HepG2 (cell line): Measurements from ENCODE around the gene NAB1. TPM values are rescaled to one million over a fixed set of nuclear protein-coding genes. Genes with fewer than 3 reads are reported as not detected.

Experiments
- ATAC-seq: fragments of 200-7000 bp; cut with Tn5 transposase; 3 replicates; pipeline ENCODE4 v1.9.1; 2020; ENCODE audit warnings: mild to moderate bottlenecking, moderate library complexity
- BruUV-seq: library from RNA; stranded (reverse); fragments of 400-500 nt; replicated peaks from 2 replicates; lab custom pipeline; 2021; lab: Mats Ljungman, UMichigan
- CTCF ChIA-PET: fragments of 300-600 bp; formaldehyde crosslinking; extraction: SDS; loops from one replicate; lab custom pipeline; 2021; ENCODE audit warnings: low total read pairs, inconsistent platforms, low intra/inter-chr PET ratio; lab: Yijun Ruan, JAX
- POLR2A ChIA-PET: fragments of 350-600 bp; sonication (Branson Sonifier 250); formaldehyde crosslinking; loops from one replicate; lab custom pipeline; 2020; ENCODE audit warnings: antibody characterized with exemption, inconsistent platforms; lab: Yijun Ruan, JAX
- DNase-seq: peaks from one replicate; pipeline ENCODE4 v3.0.0-alpha.2; 2015; ENCODE audit warnings: low spot score
- FAIRE-seq: peaks from 3 replicates; lab custom pipeline; 2011; peaks lifted over from hg19 to GRCh38; lab: Jason Lieb, UNC
- H2AFZ ChIP-seq: one replicate; pipeline ENCODE4 v1.6.1; 2011; ENCODE audit warnings: low read length, inconsistent platforms
- H3K27ac ChIP-seq: fragments of 300-600 bp; 3 replicates; pipeline ENCODE4 v1.8.0; 2011; ENCODE audit warnings: mixed run types, mild to moderate bottlenecking, mixed read lengths, low read length, inconsistent platforms; ENCODE audit not compliant: insufficient read depth; ENCODE audit errors: extremely low read length
- H3K27me3 ChIP-seq, 2 experiments: fragments of 200-600 bp in 1 of 2; 2 replicates in 1 of 2; 3 replicates in 1 of 2; pipeline versions ENCODE4 v1.6.0 to v1.8.0; 2011; ENCODE audit warnings: low read length in 2 of 2, mild to moderate bottlenecking in 2 of 2, moderate library complexity in 2 of 2, inconsistent platforms in 1 of 2; ENCODE audit not compliant: insufficient read depth in 2 of 2, control insufficient read depth in 1 of 2
- H3K36me3 ChIP-seq, 2 experiments: fragments of 200-600 bp in 1 of 2; replicated peaks in 1 of 2; 2 replicates in 1 of 2; 3 replicates in 1 of 2; pipeline versions ENCODE4 v1.5.1 to v1.8.0; 2011; ENCODE audit warnings: low read length in 2 of 2, inconsistent platforms in 1 of 2; ENCODE audit not compliant: insufficient read depth in 2 of 2, control insufficient read depth in 1 of 2
- H3K4me1 ChIP-seq: 2 replicates; pipeline ENCODE4 v1.5.1; 2012; ENCODE audit warnings: low read length, inconsistent platforms; ENCODE audit not compliant: insufficient read depth
- H3K4me2 ChIP-seq: 2 replicates; pipeline ENCODE4 v1.6.0; 2011; ENCODE audit warnings: low read depth, low read length, inconsistent platforms
- H3K4me3 ChIP-seq, 3 experiments: fragments of 200-600 bp in 1 of 3; sonication (generic), shearing (Covaris generic) in 1 of 3; replicated peaks in 1 of 3; 2 replicates each; pipeline ENCODE4 v1.5.1; 2011 to 2016; ENCODE audit warnings: low read length in 3 of 3, inconsistent platforms in 2 of 3, low read depth in 2 of 3, mild to moderate bottlenecking in 2 of 3, control low read depth in 1 of 3, mixed read lengths in 1 of 3; ENCODE audit not compliant: insufficient read depth in 1 of 3
- H3K79me2 ChIP-seq: one replicate; pipeline ENCODE4 v1.6.1; 2011; ENCODE audit warnings: low read length, inconsistent platforms; ENCODE audit not compliant: insufficient read depth
- H3K9ac ChIP-seq: 2 replicates; pipeline ENCODE4 v1.6.0; 2011; ENCODE audit warnings: mild to moderate bottlenecking, low read depth, low read length, inconsistent platforms; ENCODE audit not compliant: insufficient read depth
- H3K9me3 ChIP-seq: 2 replicates; pipeline ENCODE4 v1.5.1; 2012; ENCODE audit warnings: mild to moderate bottlenecking, low read length
- H4K20me1 ChIP-seq: 2 replicates; pipeline ENCODE4 v1.6.0; 2011; ENCODE audit warnings: inconsistent platforms, mild to moderate bottlenecking, low read length, moderate library complexity; ENCODE audit not compliant: insufficient read depth
- ASH2L ChIP-seq: fragments of 300-600, 200-600 bp; sonication (generic); IDR thresholded peaks from 2 replicates; pipeline ENCODE4 v1.7.0; 2017; ENCODE audit warnings: low read depth, mild to moderate bottlenecking, moderate library complexity, mixed read lengths, low read length; ENCODE audit not compliant: insufficient read length
- ATF6 ChIP-seq: sonication (generic); formaldehyde crosslinking; conservative IDR thresholded peaks from 2 replicates; pipeline ENCODE4 v1.4.0; 2020; ENCODE audit warnings: missing genetic modification reagents
- ETV6 ChIP-seq: sonication (generic); formaldehyde crosslinking; conservative IDR thresholded peaks from 2 replicates; pipeline ENCODE4 v1.4.0; 2020; ENCODE audit warnings: missing genetic modification reagents
- GZF1 ChIP-seq: sonication (generic); formaldehyde crosslinking; IDR thresholded peaks from 2 replicates; pipeline ENCODE4 v1.5.1; 2020; ENCODE audit warnings: mild to moderate bottlenecking, missing genetic modification reagents
- KLF16 ChIP-seq, 2 experiments: sonication (generic) in 1 of 2; formaldehyde crosslinking in 1 of 2; IDR thresholded peaks; 2 replicates each; pipeline versions ENCODE4 v1.6.1 to v1.8.0; 2016 to 2023; ENCODE audit warnings: missing genetic modification reagents in 2 of 2, missing compliant biosample characterization in 1 of 2
- KMT2B ChIP-seq: IDR thresholded peaks from 2 replicates; pipeline ENCODE4 v1.6.1; 2016; ENCODE audit warnings: missing genetic modification reagents, missing compliant biosample characterization
- MBD4 ChIP-seq: IDR thresholded peaks from 2 replicates; pipeline ENCODE4 v1.6.1; 2012; ENCODE audit warnings: low read length, inconsistent platforms, borderline replicate concordance
- MBNL3 ChIP-seq: fragments of 250-450 bp; sonication (Bioruptor Pico); conservative IDR thresholded peaks from 2 replicates; pipeline ENCODE4 v1.8.0; 2022; ENCODE audit warnings: mild to moderate bottlenecking, inconsistent platforms
- NONO ChIP-seq, 2 experiments: fragments of 450-650 bp in 1 of 2; sonication (generic) in 1 of 2; formaldehyde crosslinking in 1 of 2; IDR thresholded peaks in 1 of 2; conservative IDR thresholded peaks in 1 of 2; 2 replicates each; pipeline versions ENCODE4 v1.6.1 to v1.8.0; 2017 to 2022; ENCODE audit warnings: mild to moderate bottlenecking in 1 of 2, missing genetic modification reagents in 1 of 2, moderate library complexity in 1 of 2
- REXO4 ChIP-seq: sonication (generic); formaldehyde crosslinking; IDR thresholded peaks from 2 replicates; pipeline ENCODE4 v1.8.0; 2022; ENCODE audit warnings: missing genetic modification reagents, mild to moderate bottlenecking, borderline replicate concordance
- RFX5 ChIP-seq: IDR thresholded peaks from 2 replicates; pipeline ENCODE4 v1.6.1; 2011; ENCODE audit warnings: low read depth, low read length, improper control_type of control experiment
- SMARCE1 ChIP-seq: fragments of 450-650 bp; IDR thresholded peaks from 2 replicates; pipeline ENCODE4 v1.6.1; 2017; ENCODE audit warnings: borderline replicate concordance
- SP1 ChIP-seq, 2 experiments: fragments of 450-650 bp in 1 of 2; sonication (generic) in 1 of 2; formaldehyde crosslinking in 1 of 2; IDR thresholded peaks; 2 replicates each; pipeline versions ENCODE4 v1.4.0 to v1.6.1; 2016 to 2020; ENCODE audit warnings: missing genetic modification reagents in 1 of 2
- ZFP82 ChIP-seq: sonication (generic); formaldehyde crosslinking; IDR thresholded peaks from 2 replicates; pipeline ENCODE4 v1.5.1; 2020; ENCODE audit warnings: mild to moderate bottlenecking, missing genetic modification reagents, borderline replicate concordance
- ZNF292 ChIP-seq: sonication (generic); formaldehyde crosslinking; IDR thresholded peaks from 2 replicates; pipeline ENCODE4 v1.8.1; 2022; ENCODE audit warnings: mild to moderate bottlenecking, low read depth, missing genetic modification reagents, borderline replicate concordance
- ZNF329 ChIP-seq: sonication (generic); formaldehyde crosslinking; IDR thresholded peaks from 2 replicates; pipeline ENCODE4 v1.9.0; 2021; ENCODE audit warnings: low read depth, mild to moderate bottlenecking, missing genetic modification reagents
- ZNF383 ChIP-seq: sonication (generic); formaldehyde crosslinking; IDR thresholded peaks from 2 replicates; pipeline ENCODE4 v1.4.0; 2020; ENCODE audit warnings: missing genetic modification reagents, mild to moderate bottlenecking, borderline replicate concordance
- ZNF570 ChIP-seq: sonication (generic); formaldehyde crosslinking; IDR thresholded peaks from 2 replicates; pipeline ENCODE4 v1.4.0; 2020; ENCODE audit warnings: mild to moderate bottlenecking, missing genetic modification reagents, borderline replicate concordance
- ZNF772 ChIP-seq: sonication (generic); formaldehyde crosslinking; IDR thresholded peaks from 2 replicates; pipeline ENCODE4 v1.5.0; 2020; ENCODE audit warnings: mild to moderate bottlenecking, missing genetic modification reagents
- WGBS: methylation state at CpG from one replicate; pipeline ENCODE4 v1.1.6; 2017; ENCODE audit warnings: low lambda C conversion rate; 5-methylcytosine and 5-hydroxymethylcytosine counted together
- in situ Hi-C: cut with HindIII; loops from 2 replicates; pipeline ENCODE4 v1.10.0; 2017; ENCODE audit warnings: low pct_unique_long_range_greater_than_20kb; ENCODE audit not compliant: extremely low pct_ligation_motif_present
- intact Hi-C: fragments of 100-400 bp; cut with micrococcal nuclease; formaldehyde crosslinking; loops from one replicate; pipeline ENCODE4 v1.10.0; 2022; ENCODE audit not compliant: unreplicated experiment
- polyA plus RNA-seq, 8 experiments: library from polyadenylated mRNA; depleted of rRNA in 3 of 8; stranded (reverse) in 7 of 8; unstranded in 1 of 8; fragments of >200 nt; fragmentation: Illumina TruSeq in 4 of 8; extraction: Trizol in 4 of 8; gene quantifications; 2 replicates each; pipeline versions ENCODE4 v1.2.1 to v1.2.3, GENCODE V29; 2011 to 2016; ENCODE audit warnings: low read depth in 4 of 8, missing spikeins in 1 of 8, mixed read lengths in 1 of 8; ENCODE audit not compliant: insufficient read depth in 1 of 8
- total RNA-seq, 5 experiments: library from RNA; depleted of rRNA; stranded (reverse); fragments of >200 nt; fragmentation: Illumina TruSeq; extraction: Trizol; gene quantifications; 2 replicates each; pipeline ENCODE4 v1.2.3, GENCODE V29; 2016; ENCODE audit warnings: low read depth in 1 of 5

NAB1 gene
- total and polyA plus RNA-seq, 2 of the 13 experiments (the other 11 are each of a cell fraction or from before 2014, with no cell fraction given), result 24.5 to 46.0 TPM

- no peaks in the 10 kb centered on the region for H3K79me2 ChIP-seq
- no peaks in the 10 kb centered on the region for H3K27me3 ChIP-seq
- H3K4me2 ChIP-seq, result no peak overlapping the region
- BruUV-seq, result no TSS peak
- CTCF ChIA-PET, result no interaction called here
- H3K4me1 ChIP-seq, result no peaks in the 10 kb centered on the region
- no peak overlapping the region for H3K9ac ChIP-seq
- H2AFZ ChIP-seq, result no peak overlapping the region
- 72% methylated on average over 23 of the region's 23 CpGs for WGBS
- no peak for DNase-seq
- FAIRE-seq, result no peak
- no peak overlapping the region for H3K27ac ChIP-seq
- TF ChIP-seq GZF1, result no peak
- no peak for TF ChIP-seq ETV6
- no peak for TF ChIP-seq ATF6
- TF ChIP-seq ZFP82 (CRISPR knock-in tag), result no peak
- TF ChIP-seq SMARCE1, result no peak
- no peak for TF ChIP-seq KMT2B (CRISPR knock-in tag)
- TF ChIP-seq REXO4, result no peak
- no peak for TF ChIP-seq ZNF383 (CRISPR knock-in tag)
- no peak for TF ChIP-seq ZNF292 (CRISPR knock-in tag)
- TF ChIP-seq KLF16 (CRISPR knock-in tag; IDR thresholded peaks at IDR 0.05), result no peak
- no peak for TF ChIP-seq ZNF570 (CRISPR knock-in tag)
- TF ChIP-seq ZNF329 (CRISPR knock-in tag), result no peak
- TF ChIP-seq MBNL3 (CRISPR knock-in tag), result no peak
- TF ChIP-seq RFX5, result no peak
- no peak for TF ChIP-seq ASH2L
- no peak for TF ChIP-seq ZNF772 (CRISPR knock-in tag)
- no peak for TF ChIP-seq NONO (IDR thresholded peaks at IDR 0.05)
- TF ChIP-seq NONO (CRISPR knock-in tag; conservative IDR thresholded peaks at IDR 0.05), result no peak
- no peak for TF ChIP-seq MBD4
- TF ChIP-seq SP1 (IDR thresholded peaks at IDR 0.05), result no peak
- TF ChIP-seq SP1 (CRISPR knock-in tag; IDR thresholded peaks at IDR 0.05), result no peak
- ATAC-seq, result no peak
- no peak overlapping the region for H3K4me3 ChIP-seq
- in situ Hi-C loops (no loop called here), intact Hi-C loops (no loop called here)
- POLR2A ChIA-PET, result no interaction called here
- no peaks in the 10 kb centered on the region for H3K9me3 ChIP-seq
- no peaks in the 10 kb centered on the region for H4K20me1 ChIP-seq
- no peaks in the 10 kb centered on the region for H3K36me3 ChIP-seq
These were observed 21.2 kb upstream of the NAB1 start for GRCh38 chr2:190627448-190628412.
